DMS114 treated with DMSO at 0.1 percent for 48 hours (cell line): Measurements from ENCODE around the gene FLT3LG.
"Not testable (repeated sequence)": the region's sequence is repeated elsewhere in the genome, so short reads cannot be mapped to it uniquely, and the experiment has no call there.

ENCODE experiments used
- DNase-seq: peaks from one replicate; lab custom pipeline; 2025; ENCODE audit not compliant: unreplicated experiment; lab: John Stamatoyannopoulos, UW

FLT3LG gene

GRCh38 chr19:49461130-49461529, 12.9 kb upstream of the FLT3LG start:
- not testable (repeated sequence) for DNase-seq

GRCh38 chr19:49461656-49462055, 12.4 kb upstream of the FLT3LG start:
- no peak for DNase-seq

GRCh38 chr19:49462492-49462891, 11.5 kb upstream of the FLT3LG start:
- no peak for DNase-seq

GRCh38 chr19:49463960-49464740, 9.9 kb upstream of the FLT3LG start:
- DNase-seq = no peak

GRCh38 chr19:49465371-49465770, 8.6 kb upstream of the FLT3LG start:
- no peak for DNase-seq

- no peak for DNase-seq
These were observed 5.8 kb upstream of the FLT3LG start for GRCh38 chr19:49468199-49468598.

GRCh38 chr19:49468746-49469447, 5.1 kb upstream of the FLT3LG start:
- no peak for DNase-seq

- no peak for DNase-seq
These were observed 4.0 kb upstream of the FLT3LG start for GRCh38 chr19:49469828-49470614.

- DNase-seq = no peak
These were observed 3.4 kb upstream of the FLT3LG start for GRCh38 chr19:49470615-49470978.

- DNase-seq = no peak
These were observed 1.1 kb upstream of the FLT3LG start for GRCh38 chr19:49472936-49473335.

- not testable (repeated sequence) for DNase-seq
These were observed 531 bp upstream of the FLT3LG start for GRCh38 chr19:49473501-49473867.

GRCh38 chr19:49474542-49474924, 518 bp downstream of the FLT3LG start:
- no peak for DNase-seq

- DNase-seq = no peak
These were observed 1.3 kb downstream of the FLT3LG start for GRCh38 chr19:49475191-49475917.

- peak; percentile 33 for DNase-seq
These were observed 2.2 kb downstream of the FLT3LG start for GRCh38 chr19:49475995-49476880.

- no peak for DNase-seq
These were observed 6.1 kb downstream of the FLT3LG start for GRCh38 chr19:49479975-49480628.

- no peak for DNase-seq
These were observed 7.1 kb downstream of the FLT3LG start for GRCh38 chr19:49481020-49481683.

GRCh38 chr19:49486232-49486631, 12.2 kb downstream of the FLT3LG start:
- no peak for DNase-seq

- DNase-seq = no peak
These were observed 12.8 kb downstream of the FLT3LG start for GRCh38 chr19:49486710-49487276.
